NAMALWA (cell line): ENCODE measurements around the gene MEGF6.

Experiments used
- DNase-seq: peaks from one replicate; pipeline ENCODE4 v3.0.0-alpha.2; 2015; ENCODE audit warnings: low spot score

Gene MEGF6

DNA sequence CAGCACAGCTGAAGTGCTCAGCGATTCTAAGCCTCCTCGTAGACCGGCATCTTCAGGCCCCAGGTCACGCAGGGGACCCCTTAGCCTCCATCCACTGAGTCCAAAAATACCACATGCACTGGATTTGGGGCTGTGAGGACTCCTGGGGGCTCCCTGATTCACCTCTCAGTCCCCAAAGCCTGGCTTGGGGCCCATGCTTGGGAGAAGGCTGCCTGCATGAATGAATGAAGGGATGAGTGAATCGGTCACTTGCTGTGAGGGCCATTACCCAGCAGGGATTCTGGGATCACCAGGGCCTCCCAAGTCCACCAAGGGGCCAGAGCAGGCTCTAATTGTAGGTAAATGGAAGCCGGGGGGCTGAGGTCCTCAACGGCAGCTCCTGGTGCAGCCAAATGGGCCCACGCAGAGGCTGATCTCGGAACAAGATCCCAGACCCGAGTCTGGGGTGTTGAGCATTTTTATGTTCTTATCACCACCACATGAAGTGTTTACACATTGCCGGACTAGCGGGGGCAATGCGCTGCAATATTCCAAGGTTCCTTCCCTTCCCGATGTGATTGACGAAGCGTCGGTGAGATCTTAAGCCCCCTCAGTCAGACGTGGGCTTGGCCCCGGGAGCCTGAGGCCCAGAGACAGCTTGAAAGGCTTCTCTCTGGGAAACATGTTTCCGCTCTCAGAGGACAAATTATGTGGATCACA lies 170.4 kb downstream of the MEGF6 start:
- DNase-seq = no peak

DNA sequence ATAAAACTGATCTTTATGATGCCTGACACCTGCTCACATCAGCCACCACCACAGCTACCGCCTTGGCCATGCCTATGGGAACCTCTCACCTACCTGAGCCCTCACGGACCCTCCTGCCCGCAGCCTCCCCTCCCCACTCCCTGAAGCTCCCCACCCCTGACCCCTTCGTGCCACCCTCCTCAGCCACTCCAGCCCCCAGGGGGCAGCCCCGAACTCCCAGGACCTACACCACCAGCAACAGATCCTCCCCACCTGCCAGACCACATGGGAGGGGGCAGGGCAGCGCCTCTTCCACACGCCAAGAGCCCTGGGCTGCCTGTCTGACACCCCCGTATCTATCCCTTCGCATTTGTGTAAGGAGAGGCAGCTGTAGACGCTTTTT lies 171.0 kb downstream of the MEGF6 start:
- no peak for DNase-seq
